HG03108 (cell line): Measurements from ENCODE around the gene INMT.
"Not testable (repeated sequence)": the region's sequence is repeated elsewhere in the genome, so short reads cannot be mapped to it uniquely, and the experiment has no call there.

ENCODE experiments used
- ATAC-seq: cut with Tn5 transposase; IDR thresholded peaks from one replicate; pipeline ENCODE4 v1.9.1; 2021; ENCODE audit warnings: moderate library complexity; ENCODE audit not compliant: unreplicated experiment

Gene INMT

GRCh38 chr7:30751696-30752273 lies at the start of gene INMT:
INMT (plus strand) TSS chr7:30752135; CDS start chr7:30752151, 16 bp downstream.
- ATAC-seq, result no peak

- no peak for ATAC-seq
Measured at GRCh38 chr7:30702200-30702599, 49.7 kb upstream of the INMT start.

GRCh38 chr7:30703756-30704155 lies 48.2 kb upstream of the INMT start:
- no peak for ATAC-seq

GRCh38 chr7:30705008-30705407 lies 46.9 kb upstream of the INMT start:
- ATAC-seq, result no peak

GRCh38 chr7:30705596-30705995 lies 46.3 kb upstream of the INMT start:
- ATAC-seq, result no peak

- ATAC-seq, result no peak
Measured at GRCh38 chr7:30706316-30706715, 45.6 kb upstream of the INMT start.

- no peak for ATAC-seq
Measured at GRCh38 chr7:30706908-30707307, 45.0 kb upstream of the INMT start.

- no peak for ATAC-seq
Measured at GRCh38 chr7:30707391-30708357, 44.3 kb upstream of the INMT start.

GRCh38 chr7:30708412-30708811 lies 43.5 kb upstream of the INMT start:
- no peak for ATAC-seq

- ATAC-seq, result no peak
Measured at GRCh38 chr7:30708983-30709382, 43.0 kb upstream of the INMT start.

- no peak for ATAC-seq
Measured at GRCh38 chr7:30709549-30709948, 42.4 kb upstream of the INMT start.

- no peak for ATAC-seq
Measured at GRCh38 chr7:30710669-30711068, 41.3 kb upstream of the INMT start.

- no peak for ATAC-seq
Measured at GRCh38 chr7:30713392-30713791, 38.5 kb upstream of the INMT start.

GRCh38 chr7:30714129-30714528 lies 37.8 kb upstream of the INMT start:
- no peak for ATAC-seq

GRCh38 chr7:30717181-30717580 lies 34.8 kb upstream of the INMT start:
- no peak for ATAC-seq

GRCh38 chr7:30719434-30719833 lies 32.5 kb upstream of the INMT start:
- ATAC-seq, result not testable (repeated sequence)

GRCh38 chr7:30721211-30721610 lies 30.7 kb upstream of the INMT start:
- no peak for ATAC-seq

GRCh38 chr7:30722187-30722586 lies 29.7 kb upstream of the INMT start:
- no peak for ATAC-seq

- ATAC-seq, result no peak
Measured at GRCh38 chr7:30722671-30723070, 29.3 kb upstream of the INMT start.

GRCh38 chr7:30723776-30724175 lies 28.2 kb upstream of the INMT start:
- ATAC-seq, result no peak

- ATAC-seq, result no peak
Measured at GRCh38 chr7:30726296-30727006, 25.5 kb upstream of the INMT start.
